C4-2B (cell line): Measurements from ENCODE around the gene DIS3L2.

Experiments
- CTCF ChIP-seq: fragments of 450-650 bp; conservative IDR thresholded peaks from 2 replicates; pipeline ENCODE4 v1.5.1; 2017; ENCODE audit warnings: mild to moderate bottlenecking
- ZFX ChIP-seq: fragments of 450-650 bp; IDR thresholded peaks from 2 replicates; pipeline ENCODE4 v1.6.1; 2017

GRCh38 chr2:232085826-232086425, 124.4 kb downstream of the DIS3L2 start:
- no peak for TF ChIP-seq CTCF
- TF ChIP-seq ZFX = no peak
